HepG2 (cell line): ENCODE data around the gene RTEL1. TPM values are rescaled to one million over a fixed set of nuclear protein-coding genes. Genes with fewer than 3 reads are reported as not detected.

ENCODE experiments used
- ATAC-seq: fragments of 200-7000 bp; cut with Tn5 transposase; 3 replicates; pipeline ENCODE4 v1.9.1; 2020; ENCODE audit warnings: mild to moderate bottlenecking, moderate library complexity
- BruUV-seq: library from RNA; stranded (reverse); fragments of 400-500 nt; replicated peaks from 2 replicates; lab custom pipeline; 2021; lab: Mats Ljungman, UMichigan
- CTCF ChIA-PET: fragments of 300-600 bp; formaldehyde crosslinking; extraction: SDS; loops from one replicate; lab custom pipeline; 2021; ENCODE audit warnings: low total read pairs, inconsistent platforms, low intra/inter-chr PET ratio; lab: Yijun Ruan, JAX
- POLR2A ChIA-PET: fragments of 350-600 bp; sonication (Branson Sonifier 250); formaldehyde crosslinking; loops from one replicate; lab custom pipeline; 2020; ENCODE audit warnings: antibody characterized with exemption, inconsistent platforms; lab: Yijun Ruan, JAX
- DNase-seq: peaks from one replicate; pipeline ENCODE4 v3.0.0-alpha.2; 2015; ENCODE audit warnings: low spot score
- FAIRE-seq: peaks from 3 replicates; lab custom pipeline; 2011; peaks lifted over from hg19 to GRCh38; lab: Jason Lieb, UNC
- H2AFZ ChIP-seq: one replicate; pipeline ENCODE4 v1.6.1; 2011; ENCODE audit warnings: low read length, inconsistent platforms
- H3K27ac ChIP-seq: fragments of 300-600 bp; 3 replicates; pipeline ENCODE4 v1.8.0; 2011; ENCODE audit warnings: mixed run types, mild to moderate bottlenecking, mixed read lengths, low read length, inconsistent platforms; ENCODE audit not compliant: insufficient read depth; ENCODE audit errors: extremely low read length
- H3K27me3 ChIP-seq, 2 experiments: fragments of 200-600 bp in 1 of 2; 2 replicates in 1 of 2; 3 replicates in 1 of 2; pipeline versions ENCODE4 v1.6.0 to v1.8.0; 2011; ENCODE audit warnings: low read length in 2 of 2, mild to moderate bottlenecking in 2 of 2, moderate library complexity in 2 of 2, inconsistent platforms in 1 of 2; ENCODE audit not compliant: insufficient read depth in 2 of 2, control insufficient read depth in 1 of 2
- H3K36me3 ChIP-seq, 2 experiments: fragments of 200-600 bp in 1 of 2; replicated peaks in 1 of 2; 2 replicates in 1 of 2; 3 replicates in 1 of 2; pipeline versions ENCODE4 v1.5.1 to v1.8.0; 2011; ENCODE audit warnings: low read length in 2 of 2, inconsistent platforms in 1 of 2; ENCODE audit not compliant: insufficient read depth in 2 of 2, control insufficient read depth in 1 of 2
- H3K4me1 ChIP-seq: 2 replicates; pipeline ENCODE4 v1.5.1; 2012; ENCODE audit warnings: low read length, inconsistent platforms; ENCODE audit not compliant: insufficient read depth
- H3K4me2 ChIP-seq: 2 replicates; pipeline ENCODE4 v1.6.0; 2011; ENCODE audit warnings: low read depth, low read length, inconsistent platforms
- H3K4me3 ChIP-seq, 3 experiments: fragments of 200-600 bp in 1 of 3; sonication (generic), shearing (Covaris generic) in 1 of 3; replicated peaks in 1 of 3; 2 replicates each; pipeline ENCODE4 v1.5.1; 2011 to 2016; ENCODE audit warnings: low read length in 3 of 3, inconsistent platforms in 2 of 3, low read depth in 2 of 3, mild to moderate bottlenecking in 2 of 3, control low read depth in 1 of 3, mixed read lengths in 1 of 3; ENCODE audit not compliant: insufficient read depth in 1 of 3
- H3K79me2 ChIP-seq: one replicate; pipeline ENCODE4 v1.6.1; 2011; ENCODE audit warnings: low read length, inconsistent platforms; ENCODE audit not compliant: insufficient read depth
- H3K9ac ChIP-seq: 2 replicates; pipeline ENCODE4 v1.6.0; 2011; ENCODE audit warnings: mild to moderate bottlenecking, low read depth, low read length, inconsistent platforms; ENCODE audit not compliant: insufficient read depth
- H3K9me3 ChIP-seq: 2 replicates; pipeline ENCODE4 v1.5.1; 2012; ENCODE audit warnings: mild to moderate bottlenecking, low read length
- H4K20me1 ChIP-seq: 2 replicates; pipeline ENCODE4 v1.6.0; 2011; ENCODE audit warnings: inconsistent platforms, mild to moderate bottlenecking, low read length, moderate library complexity; ENCODE audit not compliant: insufficient read depth
- CCAR2 ChIP-seq: fragments of 200-400 bp; formaldehyde crosslinking; optimal IDR thresholded peaks from 2 replicates; pipeline ENCODE3; 2018; ENCODE audit warnings: low read depth, mild to moderate bottlenecking, low read length, moderate library complexity
- EHMT2 ChIP-seq: fragments of 200-600 bp; sonication (generic); IDR thresholded peaks from 2 replicates; pipeline ENCODE4 v1.7.0; 2017; ENCODE audit warnings: antibody characterized with exemption, low read depth, low read length, borderline replicate concordance
- EP300 ChIP-seq, 3 experiments: sonication (generic) in 1 of 3; formaldehyde crosslinking in 1 of 3; IDR thresholded peaks; 2 replicates each; pipeline versions ENCODE4 v1.5.1 to v1.6.1; 2011 to 2020; ENCODE audit warnings: low read depth in 2 of 3, low read length in 2 of 3, borderline replicate concordance in 1 of 3, improper control_type of control experiment in 1 of 3, mild to moderate bottlenecking in 1 of 3, missing genetic modification reagents in 1 of 3, moderate library complexity in 1 of 3
- GLMP ChIP-seq: sonication (generic); formaldehyde crosslinking; IDR thresholded peaks from 2 replicates; pipeline ENCODE4 v1.9.0; 2021; ENCODE audit warnings: missing genetic modification reagents, mild to moderate bottlenecking, borderline replicate concordance
- MBD4 ChIP-seq: IDR thresholded peaks from 2 replicates; pipeline ENCODE4 v1.6.1; 2012; ENCODE audit warnings: low read length, inconsistent platforms, borderline replicate concordance
- MZF1 ChIP-seq: sonication (generic); formaldehyde crosslinking; IDR thresholded peaks from 2 replicates; pipeline ENCODE4 v1.8.1; 2023; ENCODE audit warnings: mild to moderate bottlenecking, missing genetic modification reagents, borderline replicate concordance
- RBAK ChIP-seq: sonication (generic); formaldehyde crosslinking; IDR thresholded peaks from 2 replicates; pipeline ENCODE4 v1.5.1; 2020; ENCODE audit warnings: mild to moderate bottlenecking, missing genetic modification reagents
- RFX1 ChIP-seq: fragments of 450-650 bp; IDR thresholded peaks from 2 replicates; pipeline ENCODE4 v1.6.1; 2017
- SRSF9 ChIP-seq: fragments of 200-400 bp; formaldehyde crosslinking; IDR thresholded peaks from 2 replicates; pipeline ENCODE4 v1.6.1; 2018; ENCODE audit warnings: borderline replicate concordance, mild to moderate bottlenecking, low read depth, low read length; ENCODE audit not compliant: insufficient read depth, poor library complexity, severe bottlenecking
- TGIF2 ChIP-seq: IDR thresholded peaks from 2 replicates; pipeline ENCODE4 v1.6.1; 2016; ENCODE audit warnings: control low read depth, missing compliant biosample characterization
- ZBTB7B ChIP-seq: sonication (generic); formaldehyde crosslinking; IDR thresholded peaks from 2 replicates; pipeline ENCODE4 v1.4.0; 2020; ENCODE audit warnings: missing genetic modification reagents
- ZMYM4 ChIP-seq: sonication (generic); formaldehyde crosslinking; IDR thresholded peaks from 2 replicates; pipeline ENCODE4 v1.8.1; 2023; ENCODE audit warnings: mild to moderate bottlenecking, missing genetic modification reagents
- ZNF101 ChIP-seq: sonication (generic); formaldehyde crosslinking; IDR thresholded peaks from 2 replicates; pipeline ENCODE4 v1.4.0; 2020; ENCODE audit warnings: mild to moderate bottlenecking, low read depth, missing genetic modification reagents, borderline replicate concordance
- ZNF138 ChIP-seq: sonication (generic); formaldehyde crosslinking; IDR thresholded peaks from 2 replicates; pipeline ENCODE4 v1.5.0; 2020; ENCODE audit warnings: mild to moderate bottlenecking, low read depth, missing genetic modification reagents
- ZNF530 ChIP-seq: sonication (generic); formaldehyde crosslinking; IDR thresholded peaks from 2 replicates; pipeline ENCODE4 v1.5.0; 2020; ENCODE audit warnings: low read depth, mild to moderate bottlenecking, missing genetic modification reagents
- ZNF558 ChIP-seq: sonication (generic); formaldehyde crosslinking; IDR thresholded peaks from 2 replicates; pipeline ENCODE4 v1.9.0; 2022; ENCODE audit warnings: mild to moderate bottlenecking, missing genetic modification reagents, borderline replicate concordance
- ZNF576 ChIP-seq: sonication (generic); formaldehyde crosslinking; IDR thresholded peaks from 2 replicates; pipeline ENCODE4 v1.4.0; 2020; ENCODE audit warnings: mild to moderate bottlenecking, missing genetic modification reagents
- ZNF75D ChIP-seq: sonication (generic); formaldehyde crosslinking; IDR thresholded peaks from 2 replicates; pipeline ENCODE4 v1.8.1; 2023; ENCODE audit warnings: missing genetic modification reagents, mild to moderate bottlenecking, borderline replicate concordance
- ZSCAN12 ChIP-seq: sonication (generic); formaldehyde crosslinking; IDR thresholded peaks from 2 replicates; pipeline ENCODE4 v1.9.0; 2021; ENCODE audit warnings: mild to moderate bottlenecking, missing genetic modification reagents
- ZSCAN31 ChIP-seq: sonication (generic); formaldehyde crosslinking; IDR thresholded peaks from 2 replicates; pipeline ENCODE4 v1.5.0; 2020; ENCODE audit warnings: low read depth, mild to moderate bottlenecking, missing genetic modification reagents
- ZXDC ChIP-seq: sonication (generic); formaldehyde crosslinking; IDR thresholded peaks from 2 replicates; pipeline ENCODE4 v1.5.0; 2020; ENCODE audit warnings: mild to moderate bottlenecking, missing genetic modification reagents
- WGBS: methylation state at CpG from one replicate; pipeline ENCODE4 v1.1.6; 2017; ENCODE audit warnings: low lambda C conversion rate; 5-methylcytosine and 5-hydroxymethylcytosine counted together
- in situ Hi-C: cut with HindIII; loops from 2 replicates; pipeline ENCODE4 v1.10.0; 2017; ENCODE audit warnings: low pct_unique_long_range_greater_than_20kb; ENCODE audit not compliant: extremely low pct_ligation_motif_present
- intact Hi-C: fragments of 100-400 bp; cut with micrococcal nuclease; formaldehyde crosslinking; loops from one replicate; pipeline ENCODE4 v1.10.0; 2022; ENCODE audit not compliant: unreplicated experiment
- polyA plus RNA-seq, 8 experiments: library from polyadenylated mRNA; depleted of rRNA in 3 of 8; stranded (reverse) in 7 of 8; unstranded in 1 of 8; fragments of >200 nt; fragmentation: Illumina TruSeq in 4 of 8; extraction: Trizol in 4 of 8; gene quantifications; 2 replicates each; pipeline versions ENCODE4 v1.2.1 to v1.2.3, GENCODE V29; 2011 to 2016; ENCODE audit warnings: low read depth in 4 of 8, missing spikeins in 1 of 8, mixed read lengths in 1 of 8; ENCODE audit not compliant: insufficient read depth in 1 of 8
- total RNA-seq, 5 experiments: library from RNA; depleted of rRNA; stranded (reverse); fragments of >200 nt; fragmentation: Illumina TruSeq; extraction: Trizol; gene quantifications; 2 replicates each; pipeline ENCODE4 v1.2.3, GENCODE V29; 2016; ENCODE audit warnings: low read depth in 1 of 5

The RTEL1 gene
- total and polyA plus RNA-seq, 2 of the 13 experiments (the other 11 are each of a cell fraction or from before 2014, with no cell fraction given): 21.8 to 36.4 TPM

GRCh38 chr20:63658749-63659187 is 656 bp downstream of the RTEL1 start:
- no peak overlapping the region for H2AFZ ChIP-seq
- H4K20me1 ChIP-seq: no peaks in the 10 kb centered on the region
- H3K9ac ChIP-seq: peak overlapping the region; percentile 87
- ChIA-PET POLR2A (interaction anchor here (0.6 to 2.8 kb wide), 30 partner anchors 8 to 406 kb away, joined by 3 to 30 read pairs (median 4); partner anchors contain the start of genes ARFRP1, GMEB2, HELZ2 and PRPF6), CTCF (no interaction called here)
- H3K79me2 ChIP-seq: peaks cover 17% of the 10 kb centered on the region
- peak overlapping the region; percentile 65 for H3K27ac ChIP-seq
- peak overlapping the region; percentile 93 for H3K4me2 ChIP-seq
- WGBS: 6% methylated on average over 21 of the region's 25 CpGs
- no TSS peak for BruUV-seq
- ATAC-seq (peak; percentile 58), FAIRE-seq (no peak), DNase-seq (no peak)
- H3K36me3 ChIP-seq: peaks cover 19 to 29% of the 10 kb centered on the region in 2 experiments
- H3K9me3 ChIP-seq: no peaks in the 10 kb centered on the region
- H3K4me1 ChIP-seq: peaks cover 37% of the 10 kb centered on the region
- H3K4me3 ChIP-seq: peak overlapping the region; percentile 78 to 95 (median 94)
- H3K27me3 ChIP-seq: no peaks in the 10 kb centered on the region; a peak in 1 of 5 replicates
- in situ Hi-C loops: no loop called here
- intact Hi-C loops: loop anchor here (1.0 to 10.0 kb wide), 2 partner anchors 30 to 124 kb away; partner anchors contain the start of gene PTK6
- no peak for TF ChIP-seq ZMYM4 (CRISPR knock-in tag)
- no peak for TF ChIP-seq MBD4
- TF ChIP-seq ZSCAN31 (CRISPR knock-in tag): no peak
- TF ChIP-seq RBAK (CRISPR knock-in tag): peak; percentile 46; the same call in 1 of the 2 replicates
- TF ChIP-seq EHMT2: no peak
- no peak for TF ChIP-seq ZNF576 (CRISPR knock-in tag)
- no peak for TF ChIP-seq CCAR2
- peak; percentile 77; the same call in 1 of the 2 replicates for TF ChIP-seq ZNF138 (CRISPR knock-in tag)
- TF ChIP-seq ZNF75D: peak; percentile 83; the same call in 1 of the 2 replicates
- TF ChIP-seq ZNF101 (CRISPR knock-in tag): no peak
- no peak for TF ChIP-seq ZNF558 (CRISPR knock-in tag)
- no peak for TF ChIP-seq ZSCAN12
- TF ChIP-seq TGIF2: peak; percentile 66
- TF ChIP-seq GLMP (CRISPR knock-in tag): 0 out of 2 replicates have a peak, but pooled peaks have one; percentile 53
- no peak for TF ChIP-seq EP300 (IDR thresholded peaks at IDR 0.05; ENCODE audit: low read depth in 2 of 2, low read length in 2 of 2)
- TF ChIP-seq EP300 (CRISPR knock-in tag; IDR thresholded peaks at IDR 0.05; ENCODE audit: borderline replicate concordance): no peak
- peak; percentile 66 for TF ChIP-seq ZXDC (CRISPR knock-in tag)
- TF ChIP-seq SRSF9: no peak
- TF ChIP-seq ZBTB7B (CRISPR knock-in tag): no peak
- TF ChIP-seq ZNF530 (CRISPR knock-in tag): 0 out of 2 replicates have a peak, but pooled peaks have one; percentile 12
- TF ChIP-seq MZF1 (CRISPR knock-in tag): peak; percentile 82; the same call in 1 of the 2 replicates
- TF ChIP-seq RFX1: no peak
